ENCODE measurements around the gene TMEM39B.
"Not testable (repeated sequence)": the region's sequence is repeated elsewhere in the genome, so short reads cannot be mapped to it uniquely, and the experiment has no call there.

The TMEM39B gene

GRCh38 chr1:32072622-32073298 is at the start of gene TMEM39B:
TSS of gene TMEM39B (plus strand) at chr1:32072939. CDS start at chr1:32073048, 109 bp downstream.
- DNase-seq, result peak; percentile 87 to 93

- DNase-seq, result no peak
Observed at GRCh38 chr1:32023351-32023750, 49.4 kb upstream of the TMEM39B start.

- DNase-seq, result no peak
Observed at GRCh38 chr1:32025515-32025914, 47.2 kb upstream of the TMEM39B start.

- DNase-seq, result no peak
Observed at GRCh38 chr1:32028746-32029145, 44.0 kb upstream of the TMEM39B start.

GRCh38 chr1:32031578-32032274 is 41.0 kb upstream of the TMEM39B start:
- no peak for DNase-seq

GRCh38 chr1:32032275-32032615 is 40.5 kb upstream of the TMEM39B start:
- DNase-seq, result no peak

- no peak for DNase-seq
Observed at GRCh38 chr1:32035119-32035518, 37.6 kb upstream of the TMEM39B start.

GRCh38 chr1:32040711-32041110 is 32.0 kb upstream of the TMEM39B start:
- DNase-seq, result no peak

GRCh38 chr1:32042330-32042729 is 30.4 kb upstream of the TMEM39B start:
- no peak for DNase-seq

- DNase-seq, result no peak
Observed at GRCh38 chr1:32044234-32044633, 28.5 kb upstream of the TMEM39B start.

GRCh38 chr1:32045772-32046171 is 27.0 kb upstream of the TMEM39B start:
- DNase-seq, result no peak

GRCh38 chr1:32047701-32048100 is 25.0 kb upstream of the TMEM39B start:
- DNase-seq, result no peak

GRCh38 chr1:32048440-32048839 is 24.3 kb upstream of the TMEM39B start:
- no peak for DNase-seq

GRCh38 chr1:32051706-32052105 is 21.0 kb upstream of the TMEM39B start:
- no peak for DNase-seq

- no peak for DNase-seq
Observed at GRCh38 chr1:32052887-32053286, 19.9 kb upstream of the TMEM39B start.

- DNase-seq, result peak in 1 of 2 donors; percentile 78
Observed at GRCh38 chr1:32055416-32055815, 17.3 kb upstream of the TMEM39B start.

GRCh38 chr1:32056598-32056997 is 16.1 kb upstream of the TMEM39B start:
- DNase-seq, result no peak

- DNase-seq, result no peak
Observed at GRCh38 chr1:32060914-32061313, 11.8 kb upstream of the TMEM39B start.

GRCh38 chr1:32062867-32063230 is 9.9 kb upstream of the TMEM39B start:
- DNase-seq, result no peak

- DNase-seq, result peak in 1 of 2 donors; percentile 52
Observed at GRCh38 chr1:32063261-32063681, 9.5 kb upstream of the TMEM39B start.

GRCh38 chr1:32065613-32066488 is 6.9 kb upstream of the TMEM39B start:
- DNase-seq, result not testable (repeated sequence)

- DNase-seq, result peak; percentile 32 to 97
Observed at GRCh38 chr1:32066489-32066873, 6.3 kb upstream of the TMEM39B start.

- no peak for DNase-seq
Observed at GRCh38 chr1:32068957-32069588, 3.7 kb upstream of the TMEM39B start.
